Measurements from ENCODE around the gene EVI5L. TPM values are rescaled to one million over a fixed set of nuclear protein-coding genes. Genes with fewer than 3 reads are reported as not detected.

Gene EVI5L
- total RNA-seq, 2 experiments from 2014 or later = 5.2 to 6.0 TPM

DNA sequence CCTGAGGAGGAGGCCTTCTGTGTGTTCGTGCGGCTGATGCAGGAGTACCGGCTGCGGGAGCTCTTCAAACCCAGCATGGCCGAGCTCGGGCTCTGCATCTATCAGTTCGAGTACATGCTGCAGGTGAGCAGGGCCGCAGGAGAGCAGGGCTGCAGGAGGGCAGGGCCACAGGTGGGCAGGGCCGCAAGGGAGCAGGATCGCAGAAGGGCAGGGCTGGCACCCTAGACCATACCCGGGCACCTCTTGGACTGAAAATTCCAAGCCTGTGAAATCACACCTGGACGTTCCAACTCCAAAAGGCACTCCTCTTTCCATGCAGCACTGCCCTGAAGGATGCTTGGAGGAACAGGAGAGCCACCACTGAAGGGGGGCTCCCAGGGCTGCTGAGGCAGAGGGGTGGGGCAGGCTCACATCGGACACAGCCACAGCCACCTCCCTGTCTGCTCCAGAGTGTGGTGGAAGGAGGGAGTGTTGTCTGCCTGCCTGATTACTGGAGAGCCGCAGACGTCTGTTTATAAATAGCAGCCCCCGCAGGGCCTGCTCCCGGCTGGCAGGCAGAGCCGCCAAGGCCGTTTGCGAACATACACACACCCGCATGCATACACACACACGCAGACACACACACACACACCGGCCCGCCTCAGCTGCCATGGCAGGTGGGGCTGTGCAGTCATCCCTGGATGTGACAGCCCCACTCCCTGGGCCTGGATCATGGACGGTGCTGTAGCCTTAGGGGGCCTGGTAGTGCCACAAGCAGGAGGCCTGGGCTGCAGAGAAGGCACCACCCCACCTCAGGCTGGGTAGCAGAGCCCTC lies 20.2 kb downstream of the EVI5L start:
- POLR2A ChIA-PET = no interaction called here
- CTCF ChIA-PET = no interaction called here

GRCh38 chr19:7850945-7851622 lies 21.1 kb downstream of the EVI5L start:
- Mint-ChIP-seq H3K36me3 (ENCODE audit: low read depth) (no peaks in the 10 kb centered on the region), H3K27ac (no peak overlapping the region), H3K27me3 (peaks cover 3% of the 10 kb centered on the region), H3K4me1 (ENCODE audit: low read depth) (no peaks in the 10 kb centered on the region), H3K4me3 (no peak overlapping the region), H3K9me3 (no peaks in the 10 kb centered on the region)
- Histone ChIP-seq H3K27ac (ENCODE audit: low read depth in 1 of 2, low read length in 2 of 2) (no peak overlapping the region), H3K36me3 (ENCODE audit: insufficient read depth, low read length) (no peaks in the 10 kb centered on the region), H3K4me1 (ENCODE audit: insufficient read depth, low read length) (peaks cover 9% of the 10 kb centered on the region), H3K27me3 (ENCODE audit: control insufficient read depth in 1 of 2, insufficient read depth in 2 of 2, low read length in 2 of 2) (peaks cover 0 to 2% of the 10 kb centered on the region in 2 experiments), H3K9me3 (ENCODE audit: control insufficient read depth in 1 of 2, insufficient read depth in 1 of 2, low read length in 2 of 2) (no peaks in the 10 kb centered on the region), H3K4me3 (ENCODE audit: low read length) (no peak overlapping the region)
- ATAC-seq (ENCODE audit: poor library complexity) = no peak
- ChIA-PET CTCF (no interaction called here), POLR2A (no interaction called here)
- peak in 1 of 14 experiments; percentile 25 for DNase-seq
- intact Hi-C loops (cut with DNase I, micrococcal nuclease) = no loop called here
- TF ChIP-seq, protein P1, sequence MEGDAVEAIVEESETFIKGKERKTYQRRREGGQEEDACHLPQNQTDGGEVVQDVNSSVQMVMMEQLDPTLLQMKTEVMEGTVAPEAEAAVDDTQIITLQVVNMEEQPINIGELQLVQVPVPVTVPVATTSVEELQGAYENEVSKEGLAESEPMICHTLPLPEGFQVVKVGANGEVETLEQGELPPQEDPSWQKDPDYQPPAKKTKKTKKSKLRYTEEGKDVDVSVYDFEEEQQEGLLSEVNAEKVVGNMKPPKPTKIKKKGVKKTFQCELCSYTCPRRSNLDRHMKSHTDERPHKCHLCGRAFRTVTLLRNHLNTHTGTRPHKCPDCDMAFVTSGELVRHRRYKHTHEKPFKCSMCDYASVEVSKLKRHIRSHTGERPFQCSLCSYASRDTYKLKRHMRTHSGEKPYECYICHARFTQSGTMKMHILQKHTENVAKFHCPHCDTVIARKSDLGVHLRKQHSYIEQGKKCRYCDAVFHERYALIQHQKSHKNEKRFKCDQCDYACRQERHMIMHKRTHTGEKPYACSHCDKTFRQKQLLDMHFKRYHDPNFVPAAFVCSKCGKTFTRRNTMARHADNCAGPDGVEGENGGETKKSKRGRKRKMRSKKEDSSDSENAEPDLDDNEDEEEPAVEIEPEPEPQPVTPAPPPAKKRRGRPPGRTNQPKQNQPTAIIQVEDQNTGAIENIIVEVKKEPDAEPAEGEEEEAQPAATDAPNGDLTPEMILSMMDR (IDR thresholded peaks at IDR 0.05) = no peak

More for the DNA sequence above, 20.2 kb downstream of the EVI5L start:
- TF ChIP-seq, protein P1 (IDR thresholded peaks at IDR 0.05) = no peak
- no peak overlapping the region for H3K27ac ChIP-seq (ENCODE audit: low read depth in 1 of 2, low read length in 2 of 2)
- Mint-ChIP-seq H3K27me3 (peaks cover 2% of the 10 kb centered on the region), H3K36me3 (ENCODE audit: low read depth) (no peaks in the 10 kb centered on the region), H3K9me3 (no peaks in the 10 kb centered on the region), H3K4me3 (no peak overlapping the region), H3K4me1 (ENCODE audit: low read depth) (no peaks in the 10 kb centered on the region), H3K27ac (no peak overlapping the region)
- H3K9me3 ChIP-seq (ENCODE audit: control insufficient read depth in 1 of 2, insufficient read depth in 1 of 2, low read length in 2 of 2) = no peaks in the 10 kb centered on the region
- DNase-seq (peak in 1 of 14 experiments; percentile 18), ATAC-seq (ENCODE audit: poor library complexity) (no peak)
- peaks cover 9% of the 10 kb centered on the region for H3K4me1 ChIP-seq (ENCODE audit: insufficient read depth, low read length)
- H3K36me3 ChIP-seq (ENCODE audit: insufficient read depth, low read length) = no peaks in the 10 kb centered on the region
- intact Hi-C loops (cut with DNase I, micrococcal nuclease) = no loop called here
- H3K27me3 ChIP-seq (ENCODE audit: control insufficient read depth in 1 of 2, insufficient read depth in 2 of 2, low read length in 2 of 2) = no peaks in the 10 kb centered on the region
- no peak overlapping the region for H3K4me3 ChIP-seq (ENCODE audit: low read length)

DNA sequence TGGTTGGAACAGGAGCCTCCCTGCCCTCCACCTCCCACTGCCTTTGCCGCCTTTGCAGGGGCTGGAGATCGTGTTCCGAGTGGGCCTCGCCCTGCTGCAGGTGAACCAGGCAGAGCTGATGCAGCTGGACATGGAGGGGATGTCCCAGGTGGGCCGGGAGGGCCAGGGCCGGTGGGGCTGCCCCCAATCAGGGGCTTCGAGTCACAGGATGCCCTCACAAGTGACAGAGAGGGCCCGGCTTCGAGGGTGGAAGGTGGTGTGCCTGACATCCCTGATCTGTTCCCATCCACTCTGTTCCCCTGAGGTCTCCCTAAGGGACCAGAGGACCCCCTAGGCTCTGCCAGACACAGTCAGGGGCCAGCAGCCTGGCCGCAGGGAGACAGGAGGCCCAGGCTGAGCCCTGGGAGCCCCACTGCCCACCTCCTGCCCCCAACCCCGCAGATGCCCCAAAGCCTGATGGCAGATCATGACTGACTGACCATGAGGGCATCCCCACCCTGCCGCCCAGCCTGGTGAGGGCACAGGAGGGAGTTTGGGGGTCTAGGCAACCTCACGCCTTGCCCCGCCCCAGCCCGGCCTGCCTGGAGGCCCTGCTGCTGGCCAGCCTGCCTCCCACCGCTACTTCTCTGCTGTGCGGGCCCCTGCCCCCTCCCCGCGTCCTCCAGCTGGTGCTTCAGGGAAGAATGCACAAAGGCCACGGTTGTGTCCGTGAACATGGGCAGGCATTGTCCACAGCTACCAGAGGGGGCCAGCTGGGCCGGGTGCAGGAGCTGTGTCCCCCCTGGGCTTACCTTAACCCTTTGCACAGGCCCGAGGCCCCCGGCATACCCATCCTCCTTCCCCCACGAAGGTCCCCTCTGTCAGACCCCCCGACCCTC lies 21.8 kb downstream of the EVI5L start:
- Histone ChIP-seq H3K9me3 (ENCODE audit: control insufficient read depth in 1 of 2, insufficient read depth in 1 of 2, low read length in 2 of 2) (no peaks in the 10 kb centered on the region), H3K36me3 (ENCODE audit: insufficient read depth, low read length) (no peaks in the 10 kb centered on the region), H3K4me1 (ENCODE audit: insufficient read depth, low read length) (peaks cover 9% of the 10 kb centered on the region), H3K27me3 (ENCODE audit: control insufficient read depth in 1 of 2, insufficient read depth in 2 of 2, low read length in 2 of 2) (peaks cover 0 to 2% of the 10 kb centered on the region in 2 experiments), H3K4me3 (ENCODE audit: low read length) (no peak overlapping the region), H3K27ac (ENCODE audit: low read depth in 1 of 2, low read length in 2 of 2) (no peak overlapping the region)
- TF ChIP-seq, protein P1 (IDR thresholded peaks at IDR 0.05) = no peak
- CTCF ChIA-PET = interaction anchor here (1.2 kb wide), 1 partner anchor 17 kb away, joined by 4 read pairs; no protein-coding TSS in a partner anchor
- Mint-ChIP-seq H3K27me3 (peaks cover 3% of the 10 kb centered on the region), H3K27ac (no peak overlapping the region), H3K4me3 (no peak overlapping the region), H3K36me3 (ENCODE audit: low read depth) (no peaks in the 10 kb centered on the region), H3K4me1 (ENCODE audit: low read depth) (no peaks in the 10 kb centered on the region), H3K9me3 (no peaks in the 10 kb centered on the region)
- POLR2A ChIA-PET = no interaction called here
- DNase-seq (peak in 1 of 14 experiments; percentile 26), ATAC-seq (ENCODE audit: poor library complexity) (no peak)
- intact Hi-C loops (cut with DNase I, micrococcal nuclease) = loop anchor here in 1 of 2 experiments (2.0 kb wide), 1 partner anchor 73 kb away; no protein-coding TSS in a partner anchor
